Endodermal cell (in vitro differentiated cells): ENCODE measurements around the gene ZFP3. TPM values are rescaled to one million over a fixed set of nuclear protein-coding genes. Genes with fewer than 3 reads are reported as not detected.

Source experiments
- DNase-seq: peaks from one replicate; pipeline ENCODE4 v3.0.0-alpha.2; 2017
- H3K27ac ChIP-seq: 2 replicates; pipeline ENCODE4 v1.5.1; 2013; ENCODE audit warnings: mild to moderate bottlenecking, low read depth, low read length, moderate library complexity
- H3K27me3 ChIP-seq: 2 replicates; pipeline ENCODE4 v1.6.1; 2013; ENCODE audit warnings: mild to moderate bottlenecking, low read length, moderate library complexity; ENCODE audit not compliant: insufficient read depth, control insufficient read depth, poor library complexity, severe bottlenecking
- H3K36me3 ChIP-seq: 2 replicates; pipeline ENCODE4 v1.7.0; 2013; ENCODE audit warnings: mild to moderate bottlenecking, low read length, moderate library complexity; ENCODE audit not compliant: control insufficient read depth, insufficient read depth
- H3K4me1 ChIP-seq: one replicate; pipeline ENCODE4 v1.7.0; 2013; ENCODE audit warnings: low read length; ENCODE audit not compliant: control insufficient read depth, insufficient read depth
- H3K4me3 ChIP-seq: 2 replicates; pipeline ENCODE4 v1.5.1; 2013; ENCODE audit warnings: mild to moderate bottlenecking, low read length, moderate library complexity
- H3K9ac ChIP-seq: 2 replicates; pipeline ENCODE4 v1.6.1; 2013; ENCODE audit warnings: mild to moderate bottlenecking, low read length, moderate library complexity; ENCODE audit not compliant: poor library complexity, severe bottlenecking; ENCODE audit errors: extremely low read depth
- H3K9me3 ChIP-seq: 2 replicates; pipeline ENCODE4 v1.6.1; 2013; ENCODE audit warnings: mild to moderate bottlenecking, low read length, moderate library complexity; ENCODE audit not compliant: control insufficient read depth
- H3K27ac Mint-ChIP-seq: 2 replicates; pipeline ENCODE4 v1.8.0; 2020; ENCODE audit warnings: mixed read lengths
- H3K27me3 Mint-ChIP-seq: 2 replicates; pipeline ENCODE4 v1.8.0; 2021; ENCODE audit warnings: mild to moderate bottlenecking, mixed read lengths; ENCODE audit not compliant: insufficient read depth
- H3K36me3 Mint-ChIP-seq: 2 replicates; pipeline ENCODE4 v1.8.0; 2020; ENCODE audit warnings: low read depth, mixed read lengths
- H3K4me1 Mint-ChIP-seq: 2 replicates; pipeline ENCODE4 v1.8.0; 2020; ENCODE audit warnings: mixed read lengths
- H3K4me3 Mint-ChIP-seq: 2 replicates; pipeline ENCODE4 v1.8.0; 2020; ENCODE audit warnings: mild to moderate bottlenecking, moderate library complexity, mixed read lengths
- H3K9me3 Mint-ChIP-seq: 2 replicates; pipeline ENCODE4 v1.8.0; 2020; ENCODE audit warnings: mild to moderate bottlenecking, mixed read lengths
- CTCF ChIP-seq: fragments of 200-600 bp; sonication (generic); conservative IDR thresholded peaks from 2 replicates; pipeline ENCODE4 v1.5.0; 2021; ENCODE audit warnings: antibody characterized with exemption, mild to moderate bottlenecking
- WGBS, 2 experiments: methylation state at CpG; one replicate each; pipeline versions ENCODE4 v1.1.5 to v1.1.7; 2013; ENCODE audit warnings: missing lambda C conversion rate in 2 of 2, mixed read lengths in 1 of 2; ENCODE audit not compliant: insufficient coverage in 1 of 2, insufficient read length in 1 of 2; 5-methylcytosine and 5-hydroxymethylcytosine counted together
- total RNA-seq, 2 donors: library from RNA; stranded (reverse); fragmentation: NEBNext Ultra II Directional in 1 of 2; extraction: Animal tissue kit (Norgen Biotek cat#: 25700) in 1 of 2; gene quantifications; 2 replicates in 1 of 2; 3 replicates in 1 of 2; pipeline ENCODE4 v1.2.1, GENCODE V29; 2021

Gene ZFP3
- total RNA-seq, 2 donors from 2014 or later = 0.09 to 1.3 TPM

GRCh38 chr17:5034651-5035050 lies 43.6 kb upstream of the ZFP3 start:
- no peaks in the 10 kb centered on the region for H3K9me3 ChIP-seq
- H3K36me3 ChIP-seq = no peaks in the 10 kb centered on the region
- WGBS, 2 experiments = 91 to 93% methylated on average over 12 to 14 of the region's 14 CpGs
- Mint-ChIP-seq H3K27ac (no peak overlapping the region), H3K4me3 (peak overlapping the region; percentile 5), H3K4me1 (no peaks in the 10 kb centered on the region), H3K36me3 (no peaks in the 10 kb centered on the region), H3K9me3 (no peaks in the 10 kb centered on the region), H3K27me3 (peaks cover 56% of the 10 kb centered on the region)
- no peak overlapping the region for H3K9ac ChIP-seq
- TF ChIP-seq CTCF = no peak
- no peaks in the 10 kb centered on the region for H3K27me3 ChIP-seq
- no peak overlapping the region for H3K4me3 ChIP-seq
- H3K4me1 ChIP-seq = no peaks in the 10 kb centered on the region
- DNase-seq = no peak
- no peak overlapping the region for H3K27ac ChIP-seq

- Mint-ChIP-seq H3K27ac (no peak within 1 kb of the TSS), H3K4me3 (peak within 1 kb of the TSS; percentile 5), H3K4me1 (no peaks in the 10 kb centered on the region), H3K9me3 (no peaks in the 10 kb centered on the region), H3K36me3 (no peaks in the 10 kb centered on the region), H3K27me3 (peaks cover 54% of the 10 kb centered on the region)
- no peaks in the 10 kb centered on the region for H3K9me3 ChIP-seq
- H3K27ac ChIP-seq = no peak within 1 kb of the TSS
- H3K4me1 ChIP-seq = no peaks in the 10 kb centered on the region
- H3K4me3 ChIP-seq = no peak within 1 kb of the TSS
- TF ChIP-seq CTCF = peak; percentile 12
- no peaks in the 10 kb centered on the region for H3K36me3 ChIP-seq
- H3K27me3 ChIP-seq = no peaks in the 10 kb centered on the region
- 33 to 42% methylated on average over 15 to 24 of the region's 24 CpGs for WGBS, 2 experiments
- H3K9ac ChIP-seq = no peak within 1 kb of the TSS
- DNase-seq = peak; percentile 81
Measured at GRCh38 chr17:5035315-5035714, 43.0 kb upstream of the ZFP3 start, which contains the start of gene SLC52A1. TSS of gene SLC52A1 (minus strand) at chr17:5035426. CDS start at chr17:5034606, 820 bp downstream.

GRCh38 chr17:5042157-5043022 lies 35.9 kb upstream of the ZFP3 start:
- Histone ChIP-seq H3K27me3 (no peaks in the 10 kb centered on the region), H3K27ac (no peak overlapping the region), H3K9me3 (no peaks in the 10 kb centered on the region), H3K4me1 (no peaks in the 10 kb centered on the region), H3K36me3 (no peaks in the 10 kb centered on the region), H3K4me3 (no peak overlapping the region), H3K9ac (no peak overlapping the region)
- Mint-ChIP-seq H3K9me3 (peaks cover 3% of the 10 kb centered on the region), H3K27me3 (peaks cover 11% of the 10 kb centered on the region), H3K27ac (no peak overlapping the region), H3K36me3 (no peaks in the 10 kb centered on the region), H3K4me1 (no peaks in the 10 kb centered on the region), H3K4me3 (no peak overlapping the region)
- TF ChIP-seq CTCF = no peak
- no peak for DNase-seq
- WGBS, 2 experiments = 93 to 94% methylated on average over 4 to 13 of the region's 15 CpGs
